GM06990 (cell line): ENCODE measurements around the gene ZC3H7B.

Experiments used
- DNase-seq: peaks from one replicate; pipeline ENCODE4 v3.0.0-alpha.2; 2011; ENCODE audit not compliant: insufficient read length; ENCODE audit errors: extremely low read depth
- H3K27me3 ChIP-seq: replicated peaks from 2 replicates; pipeline ENCODE4 v1.6.0; 2011; ENCODE audit warnings: low read length; ENCODE audit not compliant: control insufficient read depth, insufficient read depth
- H3K36me3 ChIP-seq: 2 replicates; pipeline ENCODE4 v1.5.1; 2011; ENCODE audit warnings: low read length; ENCODE audit not compliant: control insufficient read depth, insufficient read depth
- H3K4me3 ChIP-seq: replicated peaks from 2 replicates; pipeline ENCODE4 v1.5.1; 2011; ENCODE audit warnings: low read depth, mild to moderate bottlenecking, control low read depth, low read length
- TF ChIP-seq, protein P1 (sequence below): IDR thresholded peaks from 2 replicates; pipeline ENCODE4 v1.5.1; 2011; ENCODE audit warnings: low read length, control low read depth, mild to moderate bottlenecking, inconsistent platforms; ENCODE audit not compliant: insufficient read depth, poor library complexity, severe bottlenecking

The ZC3H7B gene

DNA sequence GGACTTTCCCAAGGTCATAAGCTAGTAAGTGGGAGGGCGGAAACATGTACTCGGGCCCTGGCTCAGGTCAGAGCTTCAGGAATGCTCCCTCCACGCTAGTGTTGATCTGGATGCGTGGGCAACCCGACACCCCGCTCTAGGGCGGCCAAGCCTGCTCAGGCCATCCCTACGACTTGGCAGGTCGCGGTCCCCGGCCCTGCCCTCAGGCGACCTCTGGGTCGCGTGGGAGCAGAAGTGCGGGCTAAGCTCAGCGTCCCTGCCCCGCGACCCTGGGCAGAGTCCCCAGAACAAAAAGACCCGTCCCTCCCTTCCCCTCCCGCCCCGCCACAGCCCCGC lies 79.6 kb downstream of the ZC3H7B start:
- Histone ChIP-seq H3K4me3 (peak overlapping the region; percentile 80), H3K36me3 (no peaks in the 10 kb centered on the region), H3K27me3 (no peaks in the 10 kb centered on the region)
- DNase-seq = no peak
- TF ChIP-seq, protein P1, sequence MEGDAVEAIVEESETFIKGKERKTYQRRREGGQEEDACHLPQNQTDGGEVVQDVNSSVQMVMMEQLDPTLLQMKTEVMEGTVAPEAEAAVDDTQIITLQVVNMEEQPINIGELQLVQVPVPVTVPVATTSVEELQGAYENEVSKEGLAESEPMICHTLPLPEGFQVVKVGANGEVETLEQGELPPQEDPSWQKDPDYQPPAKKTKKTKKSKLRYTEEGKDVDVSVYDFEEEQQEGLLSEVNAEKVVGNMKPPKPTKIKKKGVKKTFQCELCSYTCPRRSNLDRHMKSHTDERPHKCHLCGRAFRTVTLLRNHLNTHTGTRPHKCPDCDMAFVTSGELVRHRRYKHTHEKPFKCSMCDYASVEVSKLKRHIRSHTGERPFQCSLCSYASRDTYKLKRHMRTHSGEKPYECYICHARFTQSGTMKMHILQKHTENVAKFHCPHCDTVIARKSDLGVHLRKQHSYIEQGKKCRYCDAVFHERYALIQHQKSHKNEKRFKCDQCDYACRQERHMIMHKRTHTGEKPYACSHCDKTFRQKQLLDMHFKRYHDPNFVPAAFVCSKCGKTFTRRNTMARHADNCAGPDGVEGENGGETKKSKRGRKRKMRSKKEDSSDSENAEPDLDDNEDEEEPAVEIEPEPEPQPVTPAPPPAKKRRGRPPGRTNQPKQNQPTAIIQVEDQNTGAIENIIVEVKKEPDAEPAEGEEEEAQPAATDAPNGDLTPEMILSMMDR = no peak

DNA sequence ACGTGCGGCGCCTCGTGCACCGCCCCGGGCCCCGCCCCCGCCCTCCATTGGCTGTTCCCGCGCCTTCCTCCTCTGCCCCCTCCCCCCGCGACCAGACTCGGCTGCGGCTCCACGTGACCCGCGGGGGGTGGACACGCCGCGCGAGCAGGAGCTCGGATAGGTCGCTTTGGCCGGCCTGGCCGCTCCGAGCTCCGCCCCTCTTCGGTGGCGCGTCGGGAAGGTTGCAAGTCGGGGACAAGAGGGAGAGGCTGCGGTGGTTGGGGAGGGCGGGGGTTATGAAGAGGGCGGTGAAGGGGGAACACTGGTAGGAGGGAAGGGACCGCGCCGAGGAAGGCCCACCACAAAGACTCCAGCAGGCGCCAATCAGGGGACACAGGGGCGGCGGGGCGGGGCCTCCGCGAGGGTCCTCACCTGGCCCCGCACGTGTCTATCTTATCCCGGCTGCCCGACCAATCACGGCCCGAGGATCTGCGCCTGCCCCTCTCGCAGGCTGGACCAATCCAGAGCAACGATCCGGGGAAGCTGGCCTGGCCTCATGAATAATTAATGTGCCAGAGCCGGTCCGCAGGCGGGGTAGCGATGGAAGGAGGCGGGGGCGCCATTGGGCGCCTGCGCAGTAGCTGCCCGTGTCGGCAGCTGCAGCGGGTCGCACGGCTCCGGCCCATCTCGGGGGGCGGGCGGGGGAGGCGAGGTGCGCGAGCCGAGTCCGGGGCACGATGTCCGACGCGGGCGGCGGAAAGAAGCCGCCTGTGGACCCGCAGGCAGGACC lies 80.2 kb downstream of the ZC3H7B start, which contains the start of gene TEF:
TEF (plus strand) TSS at position 614 of the 769 bp plus-strand sequence; CDS start at position 717, 103 bp downstream.
- H3K4me3 ChIP-seq = peak within 1 kb of the TSS; percentile 80
- peak; percentile 99 for DNase-seq
- TF ChIP-seq, protein P1 = no peak
- H3K36me3 ChIP-seq = no peaks in the 10 kb centered on the region
- H3K27me3 ChIP-seq = no peaks in the 10 kb centered on the region

DNA sequence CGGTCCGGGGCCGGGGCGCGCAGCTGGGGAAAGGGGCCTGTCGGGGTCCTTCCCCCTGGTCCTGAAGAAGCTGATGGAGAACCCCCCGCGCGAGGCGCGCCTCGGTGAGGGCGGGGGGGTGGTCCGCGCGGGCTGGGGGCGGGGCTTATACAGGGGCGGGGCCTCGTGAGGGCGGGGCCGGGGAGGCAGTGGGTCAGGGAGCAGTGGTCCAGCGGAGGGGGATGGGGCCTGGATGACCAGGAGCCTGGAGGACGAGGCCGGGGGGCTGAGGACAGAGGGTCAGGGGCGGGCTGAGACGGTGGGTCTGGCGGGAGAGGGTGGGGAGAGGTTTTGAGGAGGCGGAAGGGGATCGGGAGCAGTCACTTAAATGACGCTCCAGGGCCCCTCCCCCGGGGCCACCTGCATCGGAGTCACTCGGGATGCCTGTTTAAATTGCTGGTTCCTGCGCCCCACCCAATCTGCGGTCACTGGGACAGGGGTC lies 80.8 kb downstream of the ZC3H7B start:
- no peak for DNase-seq
- Histone ChIP-seq H3K4me3 (peak overlapping the region; percentile 80), H3K27me3 (no peaks in the 10 kb centered on the region), H3K36me3 (no peaks in the 10 kb centered on the region)
- TF ChIP-seq, protein P1 = no peak

DNA sequence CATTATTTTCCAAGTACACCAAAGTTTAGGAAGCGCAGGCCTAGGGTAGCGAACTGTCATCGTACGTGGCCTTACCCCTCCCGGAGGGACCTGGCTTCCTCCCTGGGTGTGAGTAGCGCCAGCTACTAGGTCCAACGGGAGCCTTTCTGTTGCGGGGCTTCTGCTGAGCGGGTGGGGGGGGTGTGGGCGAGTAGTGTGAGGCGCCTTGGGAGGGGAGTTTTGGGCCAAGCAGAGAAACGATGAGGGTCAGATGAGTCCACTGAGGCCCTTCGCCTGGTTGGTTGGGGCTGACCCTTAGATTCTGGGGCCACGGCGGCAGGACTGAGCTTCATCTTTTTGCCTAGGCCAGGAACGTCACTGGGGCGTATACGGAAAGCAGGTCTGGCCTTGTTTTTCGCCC lies 81.3 kb downstream of the ZC3H7B start:
- H3K36me3 ChIP-seq = peaks cover 4% of the 10 kb centered on the region
- TF ChIP-seq, protein P1 = no peak
- no peak for DNase-seq
- no peaks in the 10 kb centered on the region for H3K27me3 ChIP-seq
- H3K4me3 ChIP-seq = peak overlapping the region; percentile 80

DNA sequence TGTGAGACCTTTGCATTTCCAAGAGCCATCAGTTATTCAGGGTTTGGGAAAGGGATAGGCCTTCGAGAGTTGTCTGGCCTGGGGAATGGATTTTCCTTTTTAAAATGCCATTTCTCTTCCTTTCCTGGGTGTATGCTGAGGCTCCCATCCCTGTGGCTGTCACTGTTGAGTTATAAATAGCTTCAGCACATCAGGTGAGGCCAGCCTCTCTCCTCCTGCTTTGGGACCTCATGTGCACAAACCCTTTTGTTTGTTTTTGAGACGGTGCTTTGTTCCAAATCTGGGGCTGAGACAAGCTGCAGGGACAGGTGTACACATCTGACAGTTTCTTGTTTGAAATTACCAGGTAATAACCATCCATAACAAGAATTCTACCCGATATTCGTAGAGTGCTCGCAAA lies 81.8 kb downstream of the ZC3H7B start:
- TF ChIP-seq, protein P1 = no peak
- no peak for DNase-seq
- Histone ChIP-seq H3K27me3 (no peaks in the 10 kb centered on the region), H3K4me3 (peak overlapping the region; percentile 80), H3K36me3 (peaks cover 4% of the 10 kb centered on the region)

DNA sequence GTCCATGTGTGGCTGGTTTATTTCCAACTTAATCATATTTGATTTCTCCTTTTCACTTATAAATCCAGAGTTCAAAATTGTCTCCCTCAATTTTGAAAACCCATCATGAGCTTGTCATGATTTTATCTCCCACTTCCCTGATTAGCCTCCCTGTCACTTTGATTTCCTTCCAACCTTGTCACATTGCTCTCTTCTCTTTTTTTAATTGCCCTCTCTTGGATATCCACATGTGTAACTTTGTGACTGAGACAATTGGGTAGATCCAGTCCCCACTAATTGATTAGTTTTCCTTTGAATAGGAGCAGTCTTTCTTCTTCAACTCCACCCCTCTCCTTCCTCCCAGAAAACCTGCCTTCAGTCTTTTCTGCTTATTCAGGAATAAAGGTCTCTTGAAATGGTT lies 82.8 kb downstream of the ZC3H7B start:
- DNase-seq = no peak
- H3K27me3 ChIP-seq = no peaks in the 10 kb centered on the region
- peaks cover 4% of the 10 kb centered on the region for H3K36me3 ChIP-seq
- no peak overlapping the region for H3K4me3 ChIP-seq
- TF ChIP-seq, protein P1 = no peak
